Measurements from ENCODE around the gene TMEM63C. TPM values are rescaled to one million over a fixed set of nuclear protein-coding genes. Genes with fewer than 3 reads are reported as not detected.

TMEM63C gene
- total and polyA plus RNA-seq, 2 donors (not counting 1 experiment from before 2014, with no cell fraction given) = 0.63 to 3.2 TPM

GRCh38 chr14:77178656-77179055 lies 2.9 kb upstream of the TMEM63C start:
- no peak for ATAC-seq (ENCODE audit: low read depth)
- no peak overlapping the region for H3K27ac Mint-ChIP-seq
- Histone ChIP-seq H3K27ac (ENCODE audit: low read length in 2 of 2) (no peak overlapping the region), H3K79me2 (ENCODE audit: control insufficient read depth, insufficient read depth, low read length) (no peaks in the 10 kb centered on the region), H3K36me3 (replicated peaks in 1 of 2; ENCODE audit: control extremely low read depth in 1 of 2, control insufficient read depth in 1 of 2, extremely low read depth in 1 of 2, insufficient read depth in 2 of 2, low read length in 1 of 2) (no peaks in the 10 kb centered on the region), H3K4me2 (replicated peaks; ENCODE audit: low read depth, low read length, poor library complexity, severe bottlenecking) (no peak overlapping the region), H3K9ac (ENCODE audit: low read length) (no peak overlapping the region), H3K4me3 (ENCODE audit: control extremely low read depth in 1 of 5, extremely low read depth in 1 of 5, insufficient read depth in 1 of 5, low read depth in 2 of 5, low read length in 4 of 5) (no peak overlapping the region), H4K20me1 (ENCODE audit: control insufficient read depth, insufficient read depth, low read length, poor library complexity, severe bottlenecking) (no peaks in the 10 kb centered on the region), H3K27me3 (replicated peaks in 1 of 4; ENCODE audit: control extremely low read depth in 1 of 4, control insufficient read depth in 3 of 4, insufficient read depth in 4 of 4, low read length in 3 of 4) (peaks cover 0 to 26% (median 3%) of the 10 kb centered on the region in 4 experiments), H3K9me3 (ENCODE audit: control extremely low read depth in 1 of 3, control insufficient read depth in 2 of 3, insufficient read depth in 1 of 3, low read length in 2 of 3) (peaks cover 0 to 3% (median 0%) of the 10 kb centered on the region in 3 donors), H2AFZ (ENCODE audit: insufficient read depth, low read depth, low read length, poor library complexity, severe bottlenecking) (no peak overlapping the region), H3K4me1 (ENCODE audit: control insufficient read depth in 2 of 2, insufficient read depth in 2 of 2, low read length in 2 of 2) (peaks cover 18 to 22% of the 10 kb centered on the region in 2 donors)
- H3K4me1 Mint-ChIP-seq = peaks cover 13% of the 10 kb centered on the region
- ChIA-PET CTCF (no interaction called here), POLR2A (no interaction called here)
- no peak overlapping the region for H3K4me3 Mint-ChIP-seq
- 0% methylated on average over 1 of the region's 3 CpGs for WGBS (ENCODE audit: insufficient coverage)
- no peak for DNase-seq
- TF ChIP-seq CTCF (IDR thresholded peaks at IDR 0.05) (no peak), EZH2 (IDR thresholded peaks at IDR 0.05; ENCODE audit: borderline replicate concordance, insufficient read depth, low read depth, low read length, poor library complexity, severe bottlenecking) (no peak)
- H3K27me3 Mint-ChIP-seq = peaks cover 23% of the 10 kb centered on the region
- intact Hi-C loops (cut with micrococcal nuclease) = no loop called here
- H3K9me3 Mint-ChIP-seq (ENCODE audit: insufficient read depth) = no peaks in the 10 kb centered on the region

- no peaks in the 10 kb centered on the region for H3K9me3 Mint-ChIP-seq (ENCODE audit: insufficient read depth)
- DNase-seq (no peak), ATAC-seq (ENCODE audit: low read depth) (no peak)
- H3K4me3 Mint-ChIP-seq = peak overlapping the region; percentile 84
- peaks cover 13% of the 10 kb centered on the region for H3K4me1 Mint-ChIP-seq
- intact Hi-C loops (cut with micrococcal nuclease) = no loop called here
- WGBS (ENCODE audit: insufficient coverage) = 41% methylated on average over 10 of the region's 12 CpGs
- POLR2A ChIA-PET = no interaction called here
- H3K4me2 ChIP-seq (replicated peaks; ENCODE audit: low read depth, low read length, poor library complexity, severe bottlenecking) = peak overlapping the region; percentile 99
- CTCF ChIA-PET = interaction anchor here (0.6 to 1.4 kb wide), 3 partner anchors 29 to 329 kb away, joined by 3 to 8 read pairs (median 3); no protein-coding TSS in a partner anchor
- peak overlapping the region; percentile 27 to 69 (median 54) for H3K4me3 ChIP-seq (ENCODE audit: control extremely low read depth in 1 of 5, extremely low read depth in 1 of 5, insufficient read depth in 1 of 5, low read depth in 2 of 5, low read length in 4 of 5)
- peaks cover 0 to 3% (median 0%) of the 10 kb centered on the region in 3 donors for H3K9me3 ChIP-seq (ENCODE audit: control extremely low read depth in 1 of 3, control insufficient read depth in 2 of 3, insufficient read depth in 1 of 3, low read length in 2 of 3)
- peaks cover 18 to 30% of the 10 kb centered on the region in 2 donors for H3K4me1 ChIP-seq (ENCODE audit: control insufficient read depth in 2 of 2, insufficient read depth in 2 of 2, low read length in 2 of 2)
- H4K20me1 ChIP-seq (ENCODE audit: control insufficient read depth, insufficient read depth, low read length, poor library complexity, severe bottlenecking) = no peaks in the 10 kb centered on the region
- peaks cover 0 to 32% (median 4%) of the 10 kb centered on the region in 4 experiments for H3K27me3 ChIP-seq (replicated peaks in 1 of 4; ENCODE audit: control extremely low read depth in 1 of 4, control insufficient read depth in 3 of 4, insufficient read depth in 4 of 4, low read length in 3 of 4)
- no peaks in the 10 kb centered on the region for H3K79me2 ChIP-seq (ENCODE audit: control insufficient read depth, insufficient read depth, low read length)
- peak overlapping the region; percentile 93 for H2AFZ ChIP-seq (ENCODE audit: insufficient read depth, low read depth, low read length, poor library complexity, severe bottlenecking)
- H3K9ac ChIP-seq (ENCODE audit: low read length) = peak overlapping the region; percentile 74
- no peaks in the 10 kb centered on the region for H3K36me3 ChIP-seq (replicated peaks in 1 of 2; ENCODE audit: control extremely low read depth in 1 of 2, control insufficient read depth in 1 of 2, extremely low read depth in 1 of 2, insufficient read depth in 2 of 2, low read length in 1 of 2)
- peak overlapping the region; percentile 63 for H3K27ac Mint-ChIP-seq
- TF ChIP-seq EZH2 (IDR thresholded peaks at IDR 0.05; ENCODE audit: borderline replicate concordance, insufficient read depth, low read depth, low read length, poor library complexity, severe bottlenecking) (no peak), CTCF (IDR thresholded peaks at IDR 0.05) (no peak)
- H3K27me3 Mint-ChIP-seq = peaks cover 23% of the 10 kb centered on the region
- peak overlapping the region in 1 of 2 donors; percentile 54 for H3K27ac ChIP-seq (ENCODE audit: low read length in 2 of 2)
These were observed 634 bp upstream of the TMEM63C start for GRCh38 chr14:77180726-77181602.
